HT1080 (cell line): Measurements from ENCODE around the gene IGFBP7. TPM values are rescaled to one million over a fixed set of nuclear protein-coding genes. Genes with fewer than 3 reads are reported as not detected.

Experiments used
- DNase-seq: peaks from one replicate; pipeline ENCODE4 v3.0.0-alpha.2; 2015; ENCODE audit warnings: low read depth
- total RNA-seq: library from RNA; depleted of rRNA; stranded (reverse); fragments of >200 nt; shearing (Covaris generic); gene quantifications from 2 replicates; pipeline ENCODE4 v1.2.3, GENCODE V29; 2014

The IGFBP7 gene
- total RNA-seq, 1 experiment from 2014 or later, result 65.0 TPM

DNA sequence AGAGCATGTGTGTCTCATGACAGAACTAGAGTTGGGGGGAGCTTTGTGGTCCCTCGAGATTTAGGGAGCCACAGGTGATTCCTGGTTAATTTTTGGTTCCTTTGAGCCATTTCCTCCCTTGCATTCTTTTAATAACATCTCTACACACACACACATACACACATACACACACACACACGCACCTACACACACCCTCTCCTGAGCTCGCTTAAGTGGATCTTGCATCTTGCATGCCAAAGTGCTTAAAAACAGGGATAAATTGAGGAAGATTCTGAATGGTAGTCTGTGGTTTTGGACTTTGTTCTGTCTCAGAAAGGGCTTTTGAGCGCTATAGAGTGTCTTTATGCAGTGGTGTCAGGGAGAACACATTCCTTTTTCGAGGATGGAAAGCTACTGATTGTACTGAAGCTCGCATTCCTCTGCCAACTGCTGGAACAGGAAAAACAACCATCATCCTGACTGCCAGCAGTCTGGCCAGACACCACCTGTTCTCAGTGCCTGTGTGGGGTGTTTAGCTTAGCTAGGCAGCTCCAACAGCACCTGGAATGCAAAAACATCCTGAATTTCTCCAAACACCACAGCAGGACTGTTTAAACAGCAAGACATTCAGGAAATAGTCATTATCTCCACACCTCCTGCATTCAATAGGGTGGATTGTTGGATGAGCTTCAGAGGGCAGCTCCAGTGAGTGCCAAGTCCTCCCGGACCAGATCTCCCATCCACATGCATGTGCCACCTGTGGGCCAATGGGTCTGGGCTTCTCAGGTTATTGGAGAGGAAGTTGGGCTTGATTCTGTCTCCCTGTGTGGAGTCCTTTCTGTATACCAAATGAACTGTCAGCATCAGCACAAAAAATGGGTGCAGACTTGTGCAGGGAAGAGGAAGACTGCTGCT lies 21.9 kb upstream of the IGFBP7 start:
- peak; percentile 40 for DNase-seq

DNA sequence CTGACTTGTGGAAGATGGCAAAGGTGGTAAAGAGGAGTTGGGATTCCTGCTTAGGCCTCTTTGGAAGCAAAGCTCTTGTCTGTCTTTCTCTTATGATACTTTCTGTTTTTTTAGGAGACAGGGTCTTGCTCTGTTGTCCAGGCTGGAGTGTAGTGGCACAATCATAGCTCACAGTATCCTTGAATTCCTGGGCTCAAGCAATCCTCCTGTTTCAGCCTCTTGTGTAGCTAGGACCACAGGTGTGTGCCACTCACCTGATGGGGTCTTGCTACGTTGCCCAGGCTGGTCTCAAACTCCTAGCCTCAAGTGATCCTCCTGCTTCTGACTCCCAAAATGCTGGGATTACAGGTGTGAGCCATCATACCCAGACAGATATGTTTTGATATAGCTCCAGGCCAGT lies 19.3 kb upstream of the IGFBP7 start:
- no peak for DNase-seq

DNA sequence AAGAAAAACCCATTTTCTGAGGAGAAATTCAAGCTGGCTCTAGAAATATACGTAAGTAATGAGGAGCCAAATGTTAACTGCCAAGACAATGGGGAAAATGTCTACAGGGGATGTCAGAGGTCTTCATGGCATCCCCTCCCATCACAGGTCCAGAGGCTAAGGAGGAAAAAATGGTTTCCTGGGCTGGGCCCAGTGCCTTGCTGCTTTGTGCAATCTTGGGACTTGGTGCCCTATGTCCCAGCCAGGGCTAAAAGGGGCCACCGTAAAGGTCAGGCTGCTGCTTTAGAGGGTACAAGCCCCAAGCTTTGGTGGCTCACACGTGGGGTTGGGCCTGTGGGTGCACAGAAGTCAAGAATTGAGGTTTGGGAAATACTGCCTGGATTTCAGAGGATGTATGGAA lies 17.2 kb upstream of the IGFBP7 start:
- no peak for DNase-seq

DNA sequence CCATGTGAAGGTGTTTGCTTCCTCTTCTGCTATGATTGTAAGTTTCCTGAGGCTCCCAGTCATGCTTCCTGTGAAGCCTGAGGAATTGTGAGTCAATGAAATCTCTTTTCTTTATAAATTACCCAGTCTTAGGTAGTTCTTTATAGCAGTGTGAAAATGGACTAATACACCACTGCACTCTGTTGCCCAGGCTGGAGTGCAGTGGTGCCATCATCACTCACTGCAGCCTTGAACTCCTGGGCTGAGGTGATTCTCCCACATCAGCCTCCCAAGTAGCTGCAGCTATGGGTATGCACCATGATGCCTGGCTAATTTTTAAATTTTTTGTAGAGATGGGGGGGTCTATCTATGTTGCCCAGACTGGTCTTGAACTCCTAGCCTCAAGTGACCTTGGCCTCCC lies 15.8 kb upstream of the IGFBP7 start:
- no peak for DNase-seq

DNA sequence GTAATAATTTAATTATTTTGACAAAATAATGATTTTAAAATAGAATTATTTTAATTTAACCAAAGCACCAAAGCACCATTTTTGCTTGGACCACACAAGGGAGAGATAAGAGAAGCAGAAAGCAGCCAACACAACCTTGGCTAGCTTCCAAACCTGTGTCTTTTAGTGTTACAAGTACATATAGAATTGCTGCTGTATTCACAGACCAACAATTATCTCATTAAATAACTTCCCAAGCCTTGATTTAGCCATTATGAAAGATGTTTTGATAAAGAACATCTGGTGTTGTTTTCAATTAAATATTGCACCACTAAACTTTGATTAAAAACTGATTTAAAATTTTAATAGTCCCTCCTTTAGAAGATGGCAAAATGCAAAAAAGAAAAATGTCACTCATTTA lies 14.0 kb upstream of the IGFBP7 start:
- no peak for DNase-seq

DNA sequence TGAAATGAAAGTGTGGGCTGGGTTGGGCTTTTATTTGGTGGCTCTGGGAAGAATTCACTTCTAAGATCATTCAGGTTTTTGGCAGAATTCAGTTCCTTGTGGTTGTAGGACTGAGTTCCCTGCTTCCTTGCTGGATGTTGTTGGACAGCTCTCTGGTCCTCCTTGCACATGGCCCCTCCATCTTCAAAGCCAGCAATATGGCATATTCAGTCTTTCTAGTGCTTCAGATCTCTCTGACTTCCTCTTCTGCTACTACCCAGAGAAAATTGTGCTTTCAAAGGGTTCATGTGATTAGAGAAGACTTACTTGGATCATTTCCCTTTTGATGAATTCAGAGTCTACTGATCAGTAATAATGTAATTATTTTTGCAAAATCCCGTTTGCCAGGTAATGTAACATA lies 12.8 kb upstream of the IGFBP7 start:
- no peak for DNase-seq

DNA sequence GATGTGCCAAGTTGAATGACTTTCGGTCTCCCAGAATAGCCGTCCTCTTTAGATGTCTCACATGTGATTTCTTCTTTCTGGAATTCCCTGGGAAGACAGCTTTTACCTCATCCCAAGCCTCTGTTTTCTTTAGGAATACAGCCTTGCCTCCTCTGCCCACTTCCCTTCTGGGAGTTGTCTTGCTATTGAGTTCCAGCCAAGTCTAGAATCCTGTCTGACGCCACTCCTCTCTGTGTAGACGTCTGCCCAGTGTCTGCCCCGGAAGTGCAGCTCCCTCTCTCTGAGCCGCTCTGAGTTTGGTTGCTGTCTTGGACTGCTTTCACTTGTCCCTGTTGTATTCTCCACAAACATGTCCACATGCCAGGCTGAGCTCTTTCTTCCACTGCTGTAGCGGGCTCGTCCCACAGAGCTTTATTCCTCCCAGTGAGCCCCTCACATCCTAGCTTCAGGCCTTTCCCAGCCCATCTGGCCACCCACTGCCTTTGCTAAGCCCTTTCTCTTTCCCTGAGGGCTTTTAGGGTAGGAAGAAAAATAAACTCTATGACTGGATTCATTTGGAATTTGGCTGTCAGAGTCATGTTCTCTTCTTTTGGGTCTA lies 9.0 kb upstream of the IGFBP7 start:
- peak; percentile 92 for DNase-seq

DNA sequence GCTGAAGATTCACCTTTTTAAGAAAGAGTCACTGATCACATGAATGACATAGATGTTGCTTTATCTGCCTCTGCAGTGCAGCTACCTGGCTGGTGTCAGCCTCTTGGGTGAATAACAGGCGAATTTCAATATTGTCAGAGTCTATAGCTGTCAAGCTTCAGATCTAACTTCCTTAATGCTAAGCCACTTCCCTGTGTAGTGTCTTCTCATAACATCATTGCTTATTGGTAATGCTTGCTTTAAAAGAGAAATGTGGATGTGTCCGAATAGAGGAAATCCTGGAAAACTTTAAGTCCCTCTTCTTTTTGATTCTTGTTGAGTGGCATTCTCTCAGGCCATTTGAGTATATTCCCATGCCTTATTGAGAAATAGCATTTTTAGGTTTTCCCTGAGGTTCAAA lies 7.3 kb upstream of the IGFBP7 start:
- no peak for DNase-seq

DNA sequence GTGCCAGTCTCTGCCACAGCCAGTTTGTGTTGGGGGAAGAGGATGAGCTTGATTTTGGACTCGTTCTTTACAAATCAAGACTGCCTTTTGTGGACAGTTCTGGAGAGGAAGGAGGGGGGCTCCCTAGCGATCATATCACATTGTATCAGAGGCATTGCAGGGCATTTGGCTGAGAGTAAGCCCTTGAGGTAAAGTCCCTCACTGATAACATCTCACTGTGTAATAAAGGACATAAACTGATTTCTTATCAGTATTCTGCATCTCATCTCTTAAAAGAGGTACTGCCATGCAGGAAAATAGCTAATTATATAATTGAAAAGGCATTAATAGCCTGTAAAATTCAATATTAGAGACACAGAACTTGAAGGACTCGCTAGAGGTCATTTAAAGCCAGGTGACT lies 6.1 kb upstream of the IGFBP7 start:
- DNase-seq, result no peak

DNA sequence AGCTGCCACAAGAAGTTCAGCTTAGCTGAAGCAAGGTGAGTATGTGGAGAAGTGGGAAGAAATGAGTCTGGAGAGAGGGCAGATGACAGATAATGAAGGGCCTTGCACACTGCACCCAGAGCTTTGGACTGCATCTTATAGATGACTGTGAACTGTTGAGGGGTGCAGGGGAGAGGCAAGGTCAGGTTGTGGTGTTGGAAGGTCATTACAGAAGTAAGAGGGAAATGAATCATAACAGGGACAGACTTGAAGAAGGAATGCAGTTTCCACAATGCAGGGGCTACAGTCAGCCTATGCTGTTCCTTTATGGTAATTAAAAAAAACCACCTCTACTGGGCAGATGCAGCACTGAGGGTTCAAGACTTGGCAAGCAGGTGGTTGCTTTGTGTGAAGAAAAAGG lies 4.8 kb upstream of the IGFBP7 start:
- peak; percentile 92 for DNase-seq

DNA sequence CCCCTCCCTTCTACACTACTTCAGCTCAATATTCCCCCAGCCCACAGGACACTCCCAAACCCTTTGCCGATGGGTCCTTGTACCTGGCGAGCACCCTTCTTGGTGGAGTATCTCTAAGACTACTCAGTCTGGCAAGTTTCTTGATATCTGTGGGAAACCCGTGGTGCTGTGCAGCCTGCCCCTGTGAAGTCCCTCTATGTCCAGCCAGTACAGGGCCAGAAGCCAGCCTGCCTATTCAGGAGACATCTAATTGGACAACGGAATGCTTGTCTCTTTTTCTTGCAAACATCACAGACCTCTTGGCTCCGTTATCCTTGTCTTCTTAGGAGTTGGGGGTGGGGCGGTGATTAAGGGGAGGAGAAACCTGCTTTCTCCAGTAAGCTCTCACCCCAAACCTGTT lies 3.7 kb upstream of the IGFBP7 start:
- no peak for DNase-seq

DNA sequence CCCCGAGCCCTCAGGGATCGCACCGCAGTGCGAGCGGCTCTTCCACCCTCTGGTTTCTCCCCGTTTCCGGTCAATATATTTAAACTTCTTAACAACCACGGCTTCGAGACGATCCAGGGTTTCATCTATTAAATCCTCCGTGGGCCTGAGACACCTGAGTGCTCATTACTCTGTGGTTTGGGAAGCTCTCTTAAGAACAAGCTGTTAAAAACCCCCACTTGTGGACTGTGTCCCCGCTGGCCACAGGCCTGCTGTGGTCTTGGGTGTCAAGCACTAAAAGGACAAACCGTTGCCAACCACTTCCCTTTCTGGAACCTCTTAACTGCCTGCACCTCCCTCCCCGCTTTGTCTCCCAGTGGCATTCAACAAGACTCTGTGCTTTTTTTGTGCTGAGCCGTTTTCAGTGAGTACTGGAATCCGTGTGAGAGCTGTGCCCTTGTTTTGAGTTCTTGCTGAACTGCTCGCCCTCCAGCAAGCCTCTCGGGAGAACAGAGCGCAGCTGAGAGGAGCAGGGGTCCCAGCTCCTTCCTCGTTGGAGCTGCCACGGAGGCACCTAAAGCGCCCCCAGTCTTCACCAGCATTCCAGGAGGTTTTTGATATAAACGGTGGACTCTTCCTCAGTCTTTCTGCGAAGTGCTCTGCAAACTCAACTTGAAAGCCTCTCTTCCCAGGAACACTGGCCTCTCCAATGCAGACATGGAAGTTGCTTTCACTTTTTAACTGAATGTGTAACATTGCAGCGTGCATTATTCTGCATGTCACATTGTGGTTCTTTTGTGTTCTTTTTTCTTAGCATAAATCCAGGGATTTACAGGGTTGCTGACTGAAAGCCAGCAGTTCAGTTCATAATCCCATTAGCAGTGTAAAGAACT lies 691 bp upstream of the IGFBP7 start:
- DNase-seq, result peak; percentile 71

DNA sequence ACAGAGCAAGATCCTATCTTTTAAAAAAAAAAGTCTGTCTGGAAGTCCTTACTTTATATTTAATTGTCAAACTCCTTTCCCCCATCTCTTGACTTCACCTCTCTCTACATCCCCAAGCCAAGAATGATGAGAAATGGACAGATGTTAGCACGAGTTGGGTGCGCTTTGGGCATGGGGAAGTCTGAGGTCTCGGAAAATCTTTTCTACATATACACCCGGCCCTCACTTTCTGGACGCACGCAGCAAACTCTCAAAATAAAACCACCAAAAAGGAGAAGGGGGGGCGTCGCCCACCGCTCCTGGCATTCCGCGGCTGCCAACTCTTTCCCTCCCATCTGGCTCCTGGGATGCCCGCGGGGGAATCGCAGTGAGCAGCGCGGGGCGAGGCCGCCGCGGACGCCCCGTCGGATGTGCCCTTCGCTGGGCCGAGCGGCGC lies 756 bp downstream of the IGFBP7 start:
- peak; percentile 13 for DNase-seq

DNA sequence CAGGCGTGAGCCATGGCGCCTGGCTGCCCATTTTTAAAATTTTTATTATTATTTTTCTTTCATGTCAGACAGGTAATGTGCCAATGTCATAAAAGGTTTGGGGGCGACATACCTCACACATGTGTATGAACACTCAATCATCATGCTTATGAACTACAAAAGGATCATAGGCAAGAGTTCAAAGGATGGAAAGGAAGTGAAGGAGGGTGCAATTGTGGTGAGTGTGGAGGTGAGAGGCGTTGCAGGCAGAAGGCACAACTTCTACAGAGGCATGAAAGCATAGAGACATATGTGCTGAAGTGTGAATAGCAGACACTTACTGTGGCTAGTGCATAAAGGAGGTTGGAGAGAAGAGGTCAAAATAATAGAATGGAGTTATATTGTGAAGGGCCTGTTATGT lies 4.0 kb downstream of the IGFBP7 start:
- DNase-seq, result no peak

DNA sequence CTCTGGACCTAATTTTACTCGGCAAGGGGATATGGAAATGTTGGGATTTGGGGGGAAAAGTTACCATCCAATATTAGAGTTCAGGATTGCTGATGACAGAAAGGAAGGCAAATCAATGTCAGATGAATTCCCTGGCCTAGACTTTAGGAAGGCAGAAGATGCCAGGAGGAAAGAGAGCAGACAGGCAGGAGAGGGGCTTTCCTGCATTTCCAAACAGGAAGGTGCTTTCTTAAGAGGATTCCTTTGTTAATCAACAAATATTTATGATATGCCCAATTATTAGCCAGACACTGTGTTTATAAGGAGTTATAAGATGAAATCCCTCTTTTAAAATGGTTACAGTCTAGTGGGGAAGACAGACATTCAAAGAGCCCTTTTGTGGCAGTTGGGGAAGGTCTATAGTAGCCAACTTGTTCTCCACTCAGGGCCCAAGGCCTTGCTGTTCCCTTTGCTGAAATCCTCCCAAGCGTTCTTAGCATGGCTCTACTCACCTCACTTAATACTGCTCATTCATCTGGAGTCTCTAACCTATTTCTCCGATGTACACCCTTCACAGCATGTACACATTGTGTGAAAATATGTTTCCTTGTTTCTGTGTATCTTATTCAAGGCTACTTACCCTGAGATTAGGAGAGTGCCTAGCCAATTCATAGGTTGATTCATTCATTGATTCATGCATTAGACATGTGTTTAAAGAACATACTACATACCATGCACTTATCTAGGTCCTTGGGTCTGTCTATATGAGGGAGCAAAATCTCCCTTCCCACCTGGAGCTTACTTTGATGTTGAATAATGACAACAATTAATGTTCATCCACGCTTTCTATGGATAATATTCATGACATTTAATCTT lies 5.3 kb downstream of the IGFBP7 start:
- no peak for DNase-seq

DNA sequence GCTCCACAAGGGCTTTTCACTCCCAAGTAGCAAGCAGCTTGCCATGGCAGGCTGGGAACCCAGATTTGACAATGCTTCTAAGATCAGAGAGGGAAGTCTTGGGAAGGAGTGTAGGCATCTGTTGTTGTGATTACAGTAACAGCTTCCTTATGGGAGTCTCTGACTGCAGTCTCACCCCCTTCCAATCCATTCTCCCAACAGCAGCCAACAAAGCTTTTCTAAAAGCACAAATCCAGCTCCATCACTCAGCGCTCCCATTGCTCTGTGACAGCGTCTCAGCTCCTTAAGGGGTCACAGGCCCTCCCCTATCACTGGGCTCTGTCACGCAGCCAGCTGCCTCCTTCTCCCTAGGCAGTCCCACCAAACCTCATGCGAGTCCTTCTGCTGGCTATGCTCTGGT lies 7.1 kb downstream of the IGFBP7 start:
- DNase-seq, result no peak

DNA sequence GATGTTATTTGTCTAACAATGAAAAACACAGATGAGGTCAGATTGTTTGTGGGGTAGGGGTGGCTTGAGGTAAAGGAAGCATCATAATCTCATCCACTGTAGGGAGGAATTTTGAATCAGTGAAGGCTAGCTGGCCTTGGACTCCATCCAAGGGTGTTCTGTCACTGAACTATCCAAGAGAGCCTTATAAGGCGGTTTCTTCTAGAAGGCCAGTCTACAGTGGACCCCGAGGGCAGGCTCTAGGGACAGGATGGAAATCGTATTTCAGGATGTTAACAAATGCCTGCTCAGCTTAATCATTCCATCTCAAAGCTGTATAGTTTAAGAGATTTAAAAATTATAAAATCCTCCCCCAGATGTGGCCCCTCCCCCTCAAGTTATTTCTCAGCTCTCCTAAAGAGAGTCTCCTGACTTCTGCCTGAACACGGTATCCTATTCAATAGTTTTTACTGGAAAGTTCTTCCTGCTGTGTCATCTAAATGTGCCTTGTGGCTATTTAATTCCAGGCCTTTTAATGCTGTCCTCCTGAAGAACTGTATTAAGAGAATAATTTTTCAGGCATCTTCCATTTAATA lies 8.0 kb downstream of the IGFBP7 start:
- peak; percentile 76 for DNase-seq

DNA sequence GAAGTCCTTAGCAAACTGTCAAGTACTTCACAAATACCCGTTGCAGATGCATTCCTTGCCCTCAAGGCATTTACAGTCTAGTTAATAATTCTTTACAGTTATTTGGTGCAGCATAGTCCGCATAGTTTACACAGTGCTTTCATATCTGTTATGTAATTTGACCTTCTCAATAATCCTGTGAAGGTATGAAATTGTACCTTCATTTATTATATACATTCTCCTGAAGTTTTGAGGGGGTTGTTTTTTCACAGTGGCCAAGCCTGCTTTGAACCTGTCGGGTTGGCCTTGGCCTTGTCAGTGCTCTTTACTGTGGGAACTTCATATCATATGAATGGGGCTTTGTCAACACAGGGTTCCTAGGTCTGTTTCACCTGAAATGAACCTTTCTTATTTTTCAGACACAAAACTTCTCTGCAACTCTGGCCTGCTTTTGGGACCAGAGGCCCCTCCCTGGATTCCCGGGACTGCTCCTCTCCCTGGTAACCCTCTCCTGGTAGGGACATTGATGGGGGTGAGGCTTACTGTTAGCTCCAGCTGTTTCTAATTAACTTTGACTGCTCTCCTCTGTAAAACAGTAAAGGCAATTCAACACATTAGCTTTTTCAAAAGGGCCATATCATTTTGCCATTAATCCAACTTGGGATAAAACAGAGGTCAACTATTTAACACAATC lies 9.1 kb downstream of the IGFBP7 start:
- no peak for DNase-seq

DNA sequence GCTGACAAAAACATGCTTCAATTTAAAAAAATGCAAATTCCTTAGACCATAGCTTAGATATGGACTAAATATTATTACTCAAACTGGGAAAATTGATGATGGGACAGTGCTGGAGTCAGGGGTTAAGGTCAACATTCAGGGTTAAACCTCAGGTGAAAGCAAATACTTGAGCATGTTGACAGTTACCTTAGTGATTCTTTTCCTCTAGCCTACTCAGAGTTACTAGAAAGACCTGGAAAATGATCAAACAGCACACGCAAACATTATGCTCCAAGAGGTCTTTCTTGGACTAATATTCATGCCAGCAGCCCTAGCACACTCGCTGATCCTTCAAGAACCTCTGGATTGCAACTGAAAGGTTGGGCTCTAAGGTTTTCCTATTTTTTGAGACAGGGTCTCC lies 10.8 kb downstream of the IGFBP7 start:
- no peak for DNase-seq

DNA sequence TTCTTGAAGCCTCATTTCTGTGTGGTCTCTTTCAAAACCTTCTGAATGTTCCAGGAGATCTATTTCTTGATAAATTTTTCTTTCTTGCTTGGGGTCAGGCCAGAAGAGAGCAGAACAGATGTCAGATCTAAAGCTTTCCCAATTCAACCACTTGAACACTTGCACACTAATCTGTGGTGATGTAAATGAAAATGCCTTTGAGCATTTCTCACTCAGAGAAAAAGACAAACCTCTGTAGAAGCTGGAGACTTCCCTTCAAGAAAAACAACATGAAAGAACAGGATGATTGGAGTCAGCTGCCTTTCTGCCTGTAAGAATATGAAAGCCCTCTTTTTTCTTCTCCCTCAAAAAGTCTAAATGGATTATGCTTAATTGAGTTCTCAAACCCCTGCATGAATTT lies 11.2 kb downstream of the IGFBP7 start:
- no peak for DNase-seq
